DMS79 (cell line): ENCODE data around the gene MSH2.

Experiments
- DNase-seq: peaks from one replicate; lab custom pipeline; 2025; lab: John Stamatoyannopoulos, UW

Gene MSH2

DNA sequence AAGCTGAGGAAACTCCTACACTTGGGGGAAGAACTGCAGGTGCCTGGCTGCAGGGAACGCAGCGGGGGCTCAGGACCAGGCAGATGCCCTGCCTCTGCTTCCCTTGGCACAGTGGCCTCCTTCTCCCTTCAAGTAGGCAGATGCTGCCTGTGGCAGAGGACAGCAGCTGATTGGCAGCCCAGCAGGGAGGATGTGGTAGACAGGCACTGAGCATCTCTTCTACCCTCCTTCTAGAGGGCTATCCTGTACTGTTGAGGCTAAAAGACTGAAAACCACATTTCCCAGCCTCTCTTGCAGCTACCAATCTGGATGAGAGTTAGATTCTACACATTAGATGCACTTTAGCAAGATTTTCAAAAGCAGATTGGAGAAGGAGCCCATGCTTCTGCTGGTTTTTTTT is 105.7 kb downstream of the MSH2 start:
- no peak for DNase-seq

DNA sequence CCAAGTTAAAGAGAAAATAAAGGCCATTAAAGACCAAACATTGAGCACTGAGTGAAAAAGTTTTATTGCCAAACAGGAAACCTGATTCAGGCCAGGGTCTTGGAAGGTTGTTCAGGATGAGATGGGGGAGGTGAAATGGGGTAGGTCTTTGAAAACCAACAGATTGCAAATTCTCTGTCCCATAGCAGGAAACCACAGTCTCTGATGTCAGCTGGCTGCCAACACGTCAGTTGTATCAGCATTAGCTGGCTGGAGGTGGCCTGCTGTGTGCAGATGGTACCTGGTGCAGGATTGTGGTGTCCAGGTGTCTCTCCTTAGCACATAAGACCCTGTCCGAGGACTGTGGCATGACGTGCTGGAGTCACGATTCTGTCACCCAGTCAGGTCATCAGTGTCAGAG is 106.3 kb downstream of the MSH2 start:
- no peak for DNase-seq

DNA sequence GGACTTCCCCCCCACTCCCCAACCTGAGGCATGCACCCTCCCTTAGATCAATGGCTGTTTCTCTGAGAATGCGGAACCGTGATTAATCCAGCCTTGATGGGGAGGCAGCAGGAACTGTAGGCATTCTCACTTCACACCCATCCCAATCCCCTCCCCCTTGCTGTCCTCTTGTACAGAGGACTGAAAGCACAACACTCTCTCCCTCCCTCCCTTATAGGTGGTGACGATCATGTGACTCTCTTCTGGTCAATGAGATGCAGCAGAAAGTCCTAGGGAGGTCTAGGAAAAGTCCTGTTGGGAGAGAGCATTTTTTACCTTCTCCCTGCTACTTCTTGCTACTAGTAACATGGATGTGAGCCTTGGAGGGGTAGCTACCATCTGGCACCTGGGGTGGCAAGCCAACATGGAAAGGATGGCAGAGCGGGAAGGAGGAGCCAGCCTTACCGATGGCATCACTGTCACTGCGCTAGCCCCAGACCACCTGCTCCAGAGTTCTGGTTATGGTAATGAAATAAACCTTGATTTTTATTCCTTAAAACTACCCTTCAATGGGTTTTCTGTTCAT is 106.9 kb downstream of the MSH2 start:
- no peak for DNase-seq

DNA sequence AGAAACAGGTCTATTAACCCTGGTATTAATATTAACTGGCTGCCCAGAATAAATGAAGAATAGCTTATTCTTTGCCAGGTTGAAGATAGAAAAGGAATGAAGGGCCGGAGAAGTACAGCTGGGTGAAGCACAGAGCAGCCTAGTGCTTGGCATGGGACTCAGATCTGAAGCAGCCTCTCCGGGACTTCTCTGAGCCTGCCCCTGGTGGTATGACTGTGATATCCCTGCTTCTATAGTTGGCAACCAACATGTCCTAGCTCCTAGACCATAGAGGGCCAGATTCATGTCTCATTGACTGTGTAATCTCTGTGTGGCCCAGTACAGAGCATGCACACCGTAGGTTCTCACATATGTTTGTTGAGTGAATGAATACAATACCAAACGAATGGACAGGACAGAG is 107.8 kb downstream of the MSH2 start:
- no peak for DNase-seq

DNA sequence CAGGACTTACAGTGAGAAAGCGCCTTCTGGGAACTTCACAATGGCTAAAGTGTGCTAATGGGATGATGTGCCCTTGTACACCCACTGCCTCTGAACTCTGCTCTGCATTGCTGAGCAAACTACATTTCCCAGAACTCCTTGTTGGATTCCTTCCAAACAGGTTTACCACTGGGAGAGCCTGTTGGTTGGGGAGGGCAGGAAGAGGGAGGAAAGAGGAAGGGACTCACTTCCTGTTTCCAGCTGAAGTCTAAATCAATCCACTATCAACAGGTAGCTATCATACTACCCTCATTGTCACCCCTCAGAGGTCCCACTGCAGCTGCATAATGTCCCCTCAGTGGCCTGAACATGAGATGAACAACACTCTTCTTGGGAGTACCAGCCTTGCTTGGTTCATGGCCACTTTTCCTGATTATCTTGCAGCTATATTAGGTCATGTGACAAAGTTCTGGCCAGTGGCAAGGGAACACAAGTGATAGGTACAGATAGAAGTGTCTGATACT is 109.7 kb downstream of the MSH2 start:
- peak; percentile 20 for DNase-seq

DNA sequence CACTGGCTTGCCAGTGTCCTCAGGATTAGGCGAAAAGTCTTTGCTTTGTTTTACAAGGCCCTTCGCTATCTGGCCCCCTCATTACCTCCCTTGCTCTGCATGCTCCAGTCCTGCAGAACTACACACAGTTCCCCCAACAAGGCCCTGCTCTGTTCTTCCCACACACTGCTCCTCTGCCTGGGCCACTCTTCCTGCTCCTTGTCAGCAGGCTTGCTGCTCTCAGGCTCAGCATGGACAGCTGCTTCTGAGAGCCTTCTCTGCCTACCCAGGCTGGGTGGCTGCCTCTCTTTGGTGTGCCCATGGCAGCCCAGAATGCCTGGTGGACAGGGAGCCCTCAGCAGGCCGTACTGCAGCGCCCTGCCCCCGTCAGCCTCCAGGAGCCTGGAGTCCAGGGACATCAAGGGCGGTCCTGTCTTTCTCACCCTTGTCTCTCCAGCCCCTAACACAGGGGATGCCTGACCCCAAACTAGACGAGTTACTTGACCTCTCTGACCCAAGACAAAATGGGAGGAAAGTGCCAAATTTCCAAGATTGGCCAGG is 111.1 kb downstream of the MSH2 start:
- DNase-seq = no peak

DNA sequence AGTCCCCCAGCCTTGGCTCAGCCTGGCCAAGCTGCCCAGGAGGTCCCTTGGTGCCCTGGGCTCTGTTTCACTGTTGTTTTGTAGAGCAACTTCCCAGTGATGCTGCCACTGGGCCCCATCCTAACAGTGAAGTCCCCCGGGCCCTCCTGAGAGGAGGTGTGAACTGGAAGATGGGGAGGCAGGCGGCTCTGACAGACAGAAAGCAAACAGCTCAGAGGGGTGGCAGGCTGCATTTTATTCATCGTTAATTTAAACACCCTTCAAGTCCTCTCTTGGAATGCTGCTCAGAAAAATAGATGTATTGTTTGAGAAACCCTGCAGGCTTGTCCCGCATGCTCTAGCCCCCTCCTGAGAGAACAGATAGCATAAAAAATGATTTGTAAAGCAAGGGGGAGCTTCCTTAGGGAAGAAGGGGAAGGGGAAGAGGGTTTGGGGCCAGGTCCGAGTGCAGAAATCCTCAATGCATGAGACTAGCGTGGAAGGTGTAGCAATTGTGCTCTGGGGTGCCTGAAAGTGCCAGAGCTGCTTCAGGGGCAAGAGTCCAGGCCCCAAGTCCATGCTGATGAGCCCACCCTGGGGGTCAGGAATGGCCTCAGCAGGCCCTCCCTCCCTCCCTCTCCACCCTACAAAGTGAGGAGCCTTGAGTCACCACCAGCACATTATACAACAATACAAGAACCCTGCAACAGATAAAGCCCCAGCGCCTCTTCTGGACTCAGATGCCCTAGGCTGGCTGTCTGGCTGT is 113.6 kb downstream of the MSH2 start:
- DNase-seq = no peak

DNA sequence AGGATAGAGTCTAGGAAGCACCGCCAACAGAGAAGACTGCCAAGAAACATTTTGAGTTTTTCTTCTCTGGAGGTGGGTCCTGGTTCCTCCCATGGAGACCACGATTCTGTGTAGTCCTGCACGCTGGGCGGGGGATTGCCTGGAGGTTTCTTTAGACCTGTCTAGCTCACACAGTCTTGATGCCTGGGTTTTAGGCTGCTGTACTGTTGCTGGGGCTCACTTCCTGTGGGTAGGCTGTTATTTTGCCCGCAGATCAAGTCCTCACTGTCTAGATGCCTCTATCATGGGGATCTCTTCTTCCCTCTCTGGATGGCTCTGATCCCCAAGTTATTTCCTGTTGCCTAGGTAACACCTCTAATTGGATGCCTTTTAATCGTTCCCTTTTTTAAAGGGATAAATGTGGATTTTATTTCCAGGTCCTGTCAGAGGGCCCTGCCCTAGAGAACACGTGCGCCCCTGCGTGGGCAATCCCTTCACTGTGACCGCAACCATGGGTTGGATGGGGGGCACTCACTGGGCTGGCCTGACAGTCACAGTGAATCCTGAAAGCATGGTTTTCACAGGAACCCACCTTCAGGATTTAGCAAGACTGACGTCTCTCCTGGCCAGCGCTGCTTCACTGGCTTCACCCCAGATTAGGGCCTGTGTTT is 115.7 kb downstream of the MSH2 start:
- no peak for DNase-seq

DNA sequence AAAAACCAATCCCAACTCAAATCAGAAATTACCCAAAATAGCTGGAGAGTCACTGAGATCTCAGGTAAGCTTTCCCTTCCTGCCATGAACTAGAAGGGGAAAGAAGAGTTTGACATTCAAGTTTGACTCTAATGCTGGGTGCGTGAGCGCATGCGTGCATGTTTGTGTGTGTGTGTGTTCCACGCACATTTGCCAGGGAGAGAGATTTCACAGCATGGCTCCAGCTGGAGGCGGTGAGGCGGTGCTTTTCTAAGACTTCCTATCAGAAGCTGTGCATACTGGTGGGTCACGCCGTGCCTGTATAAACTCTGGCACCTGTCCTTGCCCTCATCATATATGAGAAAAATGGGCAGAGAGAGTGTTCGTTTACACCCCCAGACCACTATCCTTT is 116.2 kb downstream of the MSH2 start:
- no peak for DNase-seq

DNA sequence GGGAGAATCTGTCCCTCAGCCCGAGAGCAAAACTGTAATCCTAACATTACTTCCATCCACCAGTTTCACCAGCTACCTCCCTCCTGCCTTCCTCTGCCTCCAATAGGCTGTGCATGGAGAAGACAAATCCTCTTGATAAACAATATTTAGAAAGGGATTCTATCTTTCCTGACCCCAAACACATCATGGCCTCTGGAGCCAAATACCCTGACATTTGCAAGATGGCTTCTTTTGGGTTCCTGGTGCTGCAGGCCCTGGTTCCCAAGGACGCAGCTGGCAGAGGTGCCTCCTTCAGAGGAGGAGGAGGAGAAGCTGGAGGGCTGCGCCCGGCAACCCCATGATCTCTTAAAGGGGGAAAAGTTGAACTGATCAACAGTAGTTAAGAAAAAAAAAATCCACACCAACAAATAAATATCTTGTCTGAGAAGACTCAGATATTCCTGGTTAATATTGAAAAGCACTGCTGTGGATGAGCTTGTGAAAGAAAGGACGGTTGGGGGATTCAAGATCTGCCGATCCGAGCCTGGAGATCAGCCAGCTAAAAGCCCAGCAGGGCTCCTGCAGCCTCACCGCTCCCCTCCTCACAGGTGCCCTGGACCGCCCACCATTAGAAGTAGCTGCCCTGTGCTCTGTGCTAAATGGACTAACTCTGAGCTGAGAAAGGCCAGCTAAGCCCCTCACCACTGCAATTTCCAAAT is 116.8 kb downstream of the MSH2 start:
- no peak for DNase-seq

DNA sequence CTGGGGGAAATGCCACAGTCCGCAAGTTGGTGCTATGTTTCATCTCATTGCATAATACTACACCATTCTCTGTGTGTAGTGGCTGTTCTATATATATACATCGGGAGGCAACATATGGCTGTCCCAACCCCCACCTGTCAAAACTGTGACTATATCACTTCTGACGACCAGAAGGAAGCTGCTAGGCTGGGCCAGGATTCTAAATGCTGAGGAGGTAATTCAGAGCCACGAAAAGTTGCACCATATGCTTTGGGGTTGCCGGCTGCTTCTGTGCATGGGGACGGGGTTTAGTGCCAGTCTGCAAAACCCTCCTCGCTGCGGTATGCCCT is 117.3 kb downstream of the MSH2 start:
- DNase-seq = no peak

DNA sequence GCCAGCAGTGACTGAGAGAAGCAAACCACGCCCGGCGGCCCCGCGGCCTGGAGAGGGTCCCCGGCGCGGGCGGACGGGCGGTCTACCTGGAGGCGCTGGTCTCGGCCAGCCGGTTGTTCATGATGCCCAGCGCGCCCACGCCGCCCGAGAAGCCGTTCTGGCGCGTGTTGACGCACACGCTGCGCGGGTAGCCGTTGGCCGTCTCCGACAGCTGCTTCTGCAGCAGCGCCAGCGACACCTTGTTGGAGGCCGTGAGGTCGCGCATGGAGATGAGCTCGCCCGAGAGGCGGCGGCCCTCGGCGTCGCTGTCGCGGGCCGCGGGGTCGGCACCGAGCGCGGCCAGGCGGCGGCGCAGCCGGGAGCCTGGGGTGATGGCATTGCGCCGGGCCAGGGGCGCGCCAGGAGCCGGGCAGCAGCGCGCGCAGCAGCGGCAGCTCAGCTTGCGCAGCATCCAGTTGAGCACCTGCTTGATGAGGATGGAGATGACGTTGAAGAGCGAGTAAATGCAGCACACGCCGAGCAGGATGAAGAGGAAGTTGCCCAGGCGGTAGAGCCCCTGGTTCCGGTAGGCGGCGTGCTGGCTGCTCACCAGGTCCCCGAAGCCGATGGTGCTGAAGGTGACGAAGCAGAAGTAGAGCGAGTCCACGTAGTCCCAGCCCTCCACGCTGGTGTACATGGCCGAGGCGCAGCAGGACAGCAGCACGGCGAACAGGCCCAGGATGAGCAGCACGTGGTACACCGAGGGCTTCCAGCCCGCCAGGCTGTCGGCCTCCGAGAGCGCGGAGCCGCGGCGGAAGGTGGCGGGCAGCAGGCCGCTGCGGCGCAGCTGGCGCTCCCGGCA is 118.1 kb downstream of the MSH2 start:
- DNase-seq = peak; percentile 93

DNA sequence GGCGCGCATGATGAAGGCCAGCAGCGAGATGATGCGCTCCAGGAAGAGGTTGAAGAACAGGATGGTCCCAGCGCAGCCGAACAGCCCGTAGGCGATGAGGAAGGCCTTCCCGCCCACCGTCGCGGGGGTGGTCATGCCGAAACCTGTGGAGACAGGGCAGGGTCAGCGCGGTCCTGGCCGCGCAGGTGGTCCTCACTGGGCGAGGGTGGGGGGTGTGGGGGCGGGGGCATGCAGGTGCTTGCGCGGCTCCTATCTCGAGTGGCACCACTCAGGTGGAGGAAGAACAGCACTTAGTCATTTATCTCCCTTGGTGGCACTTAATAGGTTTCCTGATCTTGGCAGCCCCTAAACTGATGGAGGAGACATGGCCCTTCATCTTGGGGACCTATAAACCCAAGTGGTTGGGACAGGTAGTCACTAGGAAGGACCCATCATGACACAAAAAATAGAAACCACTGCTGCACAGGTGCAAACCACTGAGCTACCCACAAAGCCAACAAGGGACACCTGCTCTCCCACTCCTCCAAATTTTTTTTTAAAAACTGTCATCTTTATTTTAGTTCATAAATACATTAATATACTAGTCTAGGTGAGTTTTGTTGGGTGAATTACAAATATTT is 118.8 kb downstream of the MSH2 start:
- DNase-seq = peak; percentile 58

DNA sequence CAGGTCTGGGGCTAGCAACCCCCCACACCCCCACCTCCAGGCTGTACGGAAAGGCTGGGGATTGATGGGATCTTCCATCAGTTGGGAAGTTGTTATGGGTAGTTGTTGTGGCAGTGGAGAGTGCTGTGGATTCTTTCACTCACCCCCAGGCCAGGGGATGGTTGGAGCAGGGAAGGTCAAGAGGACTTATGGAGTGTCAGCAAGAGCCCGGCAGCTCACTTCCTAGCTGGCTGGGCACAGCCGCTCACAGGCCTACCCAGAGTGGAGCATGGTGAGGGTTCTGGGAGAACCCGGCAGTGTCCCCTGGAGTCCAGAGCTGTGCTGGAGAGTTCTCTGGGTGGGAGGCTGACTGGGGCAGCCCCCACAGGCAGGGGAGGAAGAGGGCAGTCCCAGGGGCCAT is 122.2 kb downstream of the MSH2 start:
- no peak for DNase-seq

DNA sequence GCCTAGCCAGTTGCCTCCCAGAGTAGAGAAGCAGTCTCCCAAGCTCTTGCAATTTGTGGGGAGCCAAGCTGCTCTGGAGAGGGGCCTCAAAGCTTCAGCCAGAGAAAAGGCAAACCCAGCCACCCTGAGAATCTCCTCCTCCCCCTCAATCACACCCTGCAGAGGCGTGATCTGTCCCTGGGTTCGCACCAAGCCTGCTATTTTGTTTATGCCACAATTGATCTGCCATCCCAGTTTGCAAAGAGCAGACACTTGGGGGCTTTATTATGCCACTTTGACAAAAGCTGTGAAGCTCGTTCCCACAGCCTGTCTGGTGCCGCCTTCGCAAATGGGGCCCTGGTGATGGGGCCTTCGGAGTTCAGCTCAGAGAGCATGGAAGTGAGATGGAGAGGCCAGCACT is 125.5 kb downstream of the MSH2 start:
- DNase-seq = no peak

DNA sequence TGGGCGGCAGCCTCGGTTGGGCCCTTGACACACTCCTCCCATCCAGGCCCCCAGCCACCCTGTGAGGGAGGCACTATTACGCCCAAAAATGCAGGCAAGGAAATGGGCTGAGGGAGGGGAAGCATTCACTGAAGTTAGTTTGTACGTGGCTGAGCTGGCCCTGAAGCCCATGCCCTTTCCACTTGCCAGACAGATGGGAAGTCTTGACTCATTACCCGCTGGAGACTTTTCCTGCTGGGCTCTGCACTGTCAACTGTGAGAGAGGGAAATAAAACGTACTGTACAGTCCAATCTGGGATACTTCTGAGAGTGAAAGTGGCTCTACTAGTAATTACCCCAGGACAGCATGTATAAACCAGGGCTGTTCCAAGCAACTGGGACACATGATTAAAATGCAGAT is 125.9 kb downstream of the MSH2 start:
- no peak for DNase-seq

DNA sequence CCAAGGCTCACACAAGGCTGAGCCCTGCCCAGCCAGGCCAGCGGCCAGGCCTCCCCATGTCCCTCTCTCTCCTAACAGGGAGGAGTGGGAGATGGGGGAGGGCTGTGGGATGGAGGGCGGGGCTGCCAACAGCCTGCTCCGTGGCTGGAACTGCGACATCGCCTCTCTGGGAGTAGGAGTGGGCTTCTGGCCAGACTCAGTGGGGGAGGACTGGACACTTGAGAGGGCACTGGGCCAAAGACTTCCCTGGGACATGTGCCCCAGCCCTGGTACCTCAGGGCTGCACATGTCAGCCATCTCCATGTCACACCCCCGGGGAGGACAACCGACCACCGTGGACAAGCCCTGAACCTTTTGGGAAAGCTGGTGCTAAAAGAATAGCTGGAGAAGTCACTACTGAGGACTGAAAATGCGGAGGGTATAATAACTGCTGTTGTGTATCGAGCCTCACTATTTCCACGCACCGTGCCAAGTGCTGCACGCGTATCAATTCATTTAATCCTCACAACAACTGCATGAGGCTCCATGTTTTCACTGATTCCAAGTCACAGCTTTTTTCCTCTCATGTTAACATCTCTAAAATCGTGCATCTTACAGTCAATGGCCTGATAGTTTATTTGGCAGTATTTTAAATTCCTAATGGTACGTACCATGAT is 127.3 kb downstream of the MSH2 start:
- no peak for DNase-seq

DNA sequence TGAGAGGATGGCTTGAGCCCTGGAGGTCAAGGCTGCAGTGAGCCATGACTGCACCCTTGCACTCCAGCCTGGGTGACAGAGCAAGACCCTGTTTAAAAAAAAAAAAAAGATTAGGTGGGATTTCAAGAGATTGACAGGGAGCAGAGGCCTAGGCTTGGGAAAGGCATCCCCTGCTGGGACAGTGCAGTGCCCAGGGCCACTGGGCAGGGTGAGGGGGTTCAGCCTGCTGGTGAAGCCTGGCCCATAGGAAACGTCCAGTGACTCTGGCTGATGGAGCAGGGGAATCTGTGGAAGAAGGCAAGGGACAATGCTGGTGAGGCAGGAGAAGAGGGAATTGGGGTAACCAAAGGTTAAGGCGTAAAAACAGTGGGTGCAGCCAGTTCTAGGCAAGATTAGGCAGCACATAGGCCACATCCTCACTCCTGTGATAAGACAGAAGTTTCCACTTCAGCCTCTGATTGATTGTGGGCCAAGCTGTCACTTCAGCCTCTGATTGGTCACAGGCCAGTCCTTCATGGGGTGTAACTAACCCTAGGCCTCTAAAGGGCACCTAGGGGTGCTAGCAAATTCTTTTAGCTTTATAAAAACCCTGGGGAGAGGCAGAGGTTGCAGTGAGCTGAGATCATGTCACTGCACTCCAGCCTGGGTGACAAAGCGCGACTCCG is 128.6 kb downstream of the MSH2 start:
- no peak for DNase-seq
